ENCODE results near the gene TGFBRAP1.

TGFBRAP1 gene

GRCh38 chr2:105315314-105315713, 14.2 kb downstream of the TGFBRAP1 start:
- Histone ChIP-seq H3K4me3 (ENCODE audit: low read length) (no peak overlapping the region), H3K36me3 (ENCODE audit: control insufficient read depth, insufficient read depth, low read length) (no peaks in the 10 kb centered on the region), H3K4me1 (ENCODE audit: control insufficient read depth, insufficient read depth, low read length) (no peaks in the 10 kb centered on the region), H3K9me3 (ENCODE audit: control insufficient read depth, insufficient read depth, low read length) (no peaks in the 10 kb centered on the region), H3K27me3 (ENCODE audit: control insufficient read depth, insufficient read depth, low read length) (no peaks in the 10 kb centered on the region), H3K27ac (ENCODE audit: low read length) (no peak overlapping the region)
- DNase-seq (ENCODE audit: low read depth, low spot score): no peak
- no CpG with 5 or more reads among the region's 3 CpGs for WGBS (ENCODE audit: insufficient coverage, insufficient read length)

DNA sequence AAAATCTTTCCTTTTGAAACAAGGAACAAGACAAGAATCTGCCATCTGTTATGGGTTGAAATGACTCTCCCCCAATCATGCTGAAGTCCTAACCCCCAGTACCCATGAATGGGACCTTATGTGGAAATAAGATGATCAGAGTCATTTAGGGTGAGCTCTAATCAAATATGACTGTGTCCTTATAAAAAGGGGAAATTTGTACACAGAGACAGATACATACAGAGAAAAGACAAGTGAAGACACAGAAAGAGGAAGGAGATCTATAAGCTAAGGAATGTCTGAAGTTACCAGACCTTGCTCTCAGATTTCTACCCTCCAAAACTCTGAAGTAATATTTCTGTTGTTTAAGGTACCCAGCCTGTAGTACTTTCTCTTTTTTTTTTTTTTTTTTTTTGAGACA, 15.7 kb downstream of the TGFBRAP1 start:
- Histone ChIP-seq H3K27me3 (ENCODE audit: control insufficient read depth, insufficient read depth, low read length) (no peaks in the 10 kb centered on the region), H3K9me3 (ENCODE audit: control insufficient read depth, insufficient read depth, low read length) (no peaks in the 10 kb centered on the region), H3K4me1 (ENCODE audit: control insufficient read depth, insufficient read depth, low read length) (no peaks in the 10 kb centered on the region), H3K36me3 (ENCODE audit: control insufficient read depth, insufficient read depth, low read length) (no peaks in the 10 kb centered on the region), H3K4me3 (ENCODE audit: low read length) (no peak overlapping the region), H3K27ac (ENCODE audit: low read length) (no peak overlapping the region)
- DNase-seq (ENCODE audit: low read depth, low spot score): no peak

DNA sequence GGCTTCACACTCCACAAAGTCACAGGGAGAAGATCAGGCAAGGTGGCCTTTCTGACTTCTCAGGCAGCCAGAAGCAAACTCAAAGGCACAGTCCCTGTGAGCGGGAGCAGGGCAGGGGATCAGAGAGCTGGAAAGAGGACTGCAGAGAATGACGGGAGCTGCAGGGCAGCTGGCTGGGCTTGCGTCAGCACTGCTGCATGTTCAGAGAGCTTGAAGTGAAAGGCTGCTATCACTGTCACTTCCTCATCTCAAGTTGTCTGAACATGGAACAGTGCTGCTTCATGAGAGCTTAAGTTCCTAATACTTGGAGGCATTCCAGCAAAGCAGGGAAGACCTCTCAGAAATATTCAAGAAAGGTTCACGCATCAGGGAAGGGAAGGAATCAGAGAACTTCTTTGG, 20.4 kb downstream of the TGFBRAP1 start:
- no peak overlapping the region for H3K4me3 ChIP-seq (ENCODE audit: low read length)
- peaks cover 8% of the 10 kb centered on the region for H3K36me3 ChIP-seq (ENCODE audit: control insufficient read depth, insufficient read depth, low read length)
- H3K4me1 ChIP-seq (ENCODE audit: control insufficient read depth, insufficient read depth, low read length): no peaks in the 10 kb centered on the region
- DNase-seq (ENCODE audit: low read depth, low spot score): no peak
- H3K9me3 ChIP-seq (ENCODE audit: control insufficient read depth, insufficient read depth, low read length): no peaks in the 10 kb centered on the region
- no peaks in the 10 kb centered on the region for H3K27me3 ChIP-seq (ENCODE audit: control insufficient read depth, insufficient read depth, low read length)
- WGBS (ENCODE audit: insufficient coverage, insufficient read length): no CpG with 5 or more reads among the region's 4 CpGs
- H3K27ac ChIP-seq (ENCODE audit: low read length): no peak overlapping the region

- Histone ChIP-seq H3K36me3 (ENCODE audit: control insufficient read depth, insufficient read depth, low read length) (peaks cover 8% of the 10 kb centered on the region), H3K4me1 (ENCODE audit: control insufficient read depth, insufficient read depth, low read length) (no peaks in the 10 kb centered on the region), H3K9me3 (ENCODE audit: control insufficient read depth, insufficient read depth, low read length) (no peaks in the 10 kb centered on the region), H3K4me3 (ENCODE audit: low read length) (no peak overlapping the region), H3K27ac (ENCODE audit: low read length) (no peak overlapping the region), H3K27me3 (ENCODE audit: control insufficient read depth, insufficient read depth, low read length) (no peaks in the 10 kb centered on the region)
- DNase-seq (ENCODE audit: low read depth, low spot score): no peak
- WGBS (ENCODE audit: insufficient coverage, insufficient read length): no CpG with 5 or more reads among the region's 15 CpGs
Measured at GRCh38 chr2:105308382-105309146, 21.0 kb downstream of the TGFBRAP1 start.

DNA sequence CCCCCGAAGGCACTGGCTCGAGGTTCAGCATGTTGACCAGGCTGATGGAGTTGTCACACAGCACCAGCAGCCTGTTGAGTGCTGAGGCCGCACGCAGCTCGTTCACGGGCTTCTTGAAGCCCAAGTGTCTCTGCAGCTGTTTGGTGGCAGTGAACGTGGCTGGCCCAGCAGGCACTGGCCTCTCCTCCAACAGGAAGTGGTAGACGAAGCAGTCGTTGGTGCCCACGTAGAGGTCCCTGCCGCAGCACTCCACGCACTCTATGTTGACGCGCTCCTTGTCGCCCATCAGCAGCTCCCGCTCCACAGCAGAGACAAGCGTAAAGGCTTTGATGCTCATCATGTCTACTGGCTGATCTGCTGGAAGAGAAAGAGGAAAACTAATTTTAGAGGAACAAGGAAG, 21.6 kb downstream of the TGFBRAP1 start:
- WGBS (ENCODE audit: insufficient coverage, insufficient read length): no CpG with 5 or more reads among the region's 17 CpGs
- no peak for DNase-seq (ENCODE audit: low read depth, low spot score)
- no peak overlapping the region for H3K27ac ChIP-seq (ENCODE audit: low read length)
- H3K4me3 ChIP-seq (ENCODE audit: low read length): no peak overlapping the region
- no peaks in the 10 kb centered on the region for H3K27me3 ChIP-seq (ENCODE audit: control insufficient read depth, insufficient read depth, low read length)
- no peaks in the 10 kb centered on the region for H3K4me1 ChIP-seq (ENCODE audit: control insufficient read depth, insufficient read depth, low read length)
- peaks cover 8% of the 10 kb centered on the region for H3K36me3 ChIP-seq (ENCODE audit: control insufficient read depth, insufficient read depth, low read length)
- no peaks in the 10 kb centered on the region for H3K9me3 ChIP-seq (ENCODE audit: control insufficient read depth, insufficient read depth, low read length)

- Histone ChIP-seq H3K4me3 (ENCODE audit: low read length) (no peak overlapping the region), H3K36me3 (ENCODE audit: control insufficient read depth, insufficient read depth, low read length) (peaks cover 8% of the 10 kb centered on the region), H3K27me3 (ENCODE audit: control insufficient read depth, insufficient read depth, low read length) (no peaks in the 10 kb centered on the region), H3K4me1 (ENCODE audit: control insufficient read depth, insufficient read depth, low read length) (no peaks in the 10 kb centered on the region), H3K27ac (ENCODE audit: low read length) (no peak overlapping the region), H3K9me3 (ENCODE audit: control insufficient read depth, insufficient read depth, low read length) (no peaks in the 10 kb centered on the region)
- DNase-seq (ENCODE audit: low read depth, low spot score): no peak
- WGBS (ENCODE audit: insufficient coverage, insufficient read length): no CpG with 5 or more reads among the region's 19 CpGs
Measured at GRCh38 chr2:105307550-105307949, 22.0 kb downstream of the TGFBRAP1 start.

DNA sequence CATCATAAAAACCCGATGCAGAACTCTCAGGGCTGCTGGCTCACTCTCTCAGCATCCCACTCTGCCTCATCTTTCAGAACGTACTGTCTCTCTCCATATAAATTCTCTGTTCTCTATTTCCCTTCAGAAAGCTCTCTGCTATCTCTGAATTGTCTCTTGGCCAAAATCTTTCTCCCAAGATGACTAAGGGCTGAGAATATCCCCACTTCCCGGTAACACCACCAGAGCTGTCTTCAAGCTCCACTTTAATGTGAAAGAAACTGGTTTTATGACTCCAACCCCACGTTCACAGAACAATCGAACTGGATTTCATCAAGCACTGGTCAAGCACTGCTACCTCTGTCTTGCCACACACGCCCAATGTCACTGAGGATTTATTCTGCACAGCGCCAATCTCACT, 22.4 kb downstream of the TGFBRAP1 start:
- Histone ChIP-seq H3K4me3 (ENCODE audit: low read length) (no peak overlapping the region), H3K36me3 (ENCODE audit: control insufficient read depth, insufficient read depth, low read length) (peaks cover 8% of the 10 kb centered on the region), H3K9me3 (ENCODE audit: control insufficient read depth, insufficient read depth, low read length) (no peaks in the 10 kb centered on the region), H3K27ac (ENCODE audit: low read length) (no peak overlapping the region), H3K27me3 (ENCODE audit: control insufficient read depth, insufficient read depth, low read length) (no peaks in the 10 kb centered on the region), H3K4me1 (ENCODE audit: control insufficient read depth, insufficient read depth, low read length) (no peaks in the 10 kb centered on the region)
- no peak for DNase-seq (ENCODE audit: low read depth, low spot score)
- WGBS (ENCODE audit: insufficient coverage, insufficient read length): no CpG with 5 or more reads among the region's 7 CpGs

- no peak for DNase-seq (ENCODE audit: low read depth, low spot score)
- peaks cover 4% of the 10 kb centered on the region for H3K36me3 ChIP-seq (ENCODE audit: control insufficient read depth, insufficient read depth, low read length)
- H3K27me3 ChIP-seq (ENCODE audit: control insufficient read depth, insufficient read depth, low read length): no peaks in the 10 kb centered on the region
- no peaks in the 10 kb centered on the region for H3K9me3 ChIP-seq (ENCODE audit: control insufficient read depth, insufficient read depth, low read length)
- H3K27ac ChIP-seq (ENCODE audit: low read length): no peak overlapping the region
- H3K4me3 ChIP-seq (ENCODE audit: low read length): no peak overlapping the region
- H3K4me1 ChIP-seq (ENCODE audit: control insufficient read depth, insufficient read depth, low read length): no peaks in the 10 kb centered on the region
- WGBS (ENCODE audit: insufficient coverage, insufficient read length): no CpG with 5 or more reads among the region's 3 CpGs
Measured at GRCh38 chr2:105301646-105302045, 27.9 kb downstream of the TGFBRAP1 start.

DNA sequence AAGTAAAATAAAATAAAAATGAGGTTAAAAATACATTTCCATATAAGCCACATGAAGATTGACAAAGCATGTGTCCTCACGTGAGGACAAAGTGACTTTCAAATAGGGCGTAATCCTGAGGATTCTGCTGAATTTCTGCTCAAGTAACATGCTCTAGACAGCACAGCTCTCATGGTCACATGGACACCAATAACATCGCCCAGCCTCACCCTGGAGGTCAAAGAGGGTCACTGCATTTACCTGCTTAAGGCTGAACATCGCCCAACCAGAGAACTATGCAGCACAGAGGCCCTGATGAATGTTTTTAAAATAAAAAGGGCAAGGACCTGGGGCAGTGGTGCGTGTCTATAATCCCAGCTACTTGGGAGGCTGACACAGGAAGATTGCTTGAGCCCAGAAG, 30.2 kb downstream of the TGFBRAP1 start:
- WGBS (ENCODE audit: insufficient coverage, insufficient read length): no CpG with 5 or more reads among the region's 5 CpGs

DNA sequence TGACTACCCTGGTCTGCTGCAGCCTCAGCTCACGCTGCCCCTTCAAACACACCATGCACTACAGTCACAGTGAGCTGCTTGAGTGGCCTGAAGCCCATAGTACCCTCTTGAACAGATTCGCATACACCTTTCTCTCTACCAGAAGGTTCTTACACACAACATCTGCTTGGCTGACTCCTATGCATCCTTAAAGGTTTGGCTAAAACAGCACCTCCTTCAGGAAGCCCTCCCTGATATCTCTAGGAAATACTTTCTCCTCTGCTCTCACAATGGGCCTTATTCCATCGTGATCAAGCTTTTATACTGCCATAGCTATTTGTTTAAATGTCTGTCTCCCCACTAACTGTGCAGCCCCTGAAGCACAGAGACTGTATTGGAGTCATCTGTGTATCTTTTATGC, 31.5 kb downstream of the TGFBRAP1 start:
- no peaks in the 10 kb centered on the region for H3K9me3 ChIP-seq (ENCODE audit: control insufficient read depth, insufficient read depth, low read length)
- no peaks in the 10 kb centered on the region for H3K4me1 ChIP-seq (ENCODE audit: control insufficient read depth, insufficient read depth, low read length)
- H3K27me3 ChIP-seq (ENCODE audit: control insufficient read depth, insufficient read depth, low read length): no peaks in the 10 kb centered on the region
- no CpG with 5 or more reads among the region's 3 CpGs for WGBS (ENCODE audit: insufficient coverage, insufficient read length)
- H3K36me3 ChIP-seq (ENCODE audit: control insufficient read depth, insufficient read depth, low read length): peaks cover 7% of the 10 kb centered on the region
- H3K27ac ChIP-seq (ENCODE audit: low read length): no peak overlapping the region
- no peak for DNase-seq (ENCODE audit: low read depth, low spot score)
- H3K4me3 ChIP-seq (ENCODE audit: low read length): no peak overlapping the region

More for the DNA sequence above, 30.2 kb downstream of the TGFBRAP1 start:
- Histone ChIP-seq H3K27ac (ENCODE audit: low read length) (no peak overlapping the region), H3K27me3 (ENCODE audit: control insufficient read depth, insufficient read depth, low read length) (no peaks in the 10 kb centered on the region), H3K36me3 (ENCODE audit: control insufficient read depth, insufficient read depth, low read length) (peaks cover 7% of the 10 kb centered on the region), H3K9me3 (ENCODE audit: control insufficient read depth, insufficient read depth, low read length) (no peaks in the 10 kb centered on the region), H3K4me3 (ENCODE audit: low read length) (no peak overlapping the region), H3K4me1 (ENCODE audit: control insufficient read depth, insufficient read depth, low read length) (no peaks in the 10 kb centered on the region)
- no peak for DNase-seq (ENCODE audit: low read depth, low spot score)

DNA sequence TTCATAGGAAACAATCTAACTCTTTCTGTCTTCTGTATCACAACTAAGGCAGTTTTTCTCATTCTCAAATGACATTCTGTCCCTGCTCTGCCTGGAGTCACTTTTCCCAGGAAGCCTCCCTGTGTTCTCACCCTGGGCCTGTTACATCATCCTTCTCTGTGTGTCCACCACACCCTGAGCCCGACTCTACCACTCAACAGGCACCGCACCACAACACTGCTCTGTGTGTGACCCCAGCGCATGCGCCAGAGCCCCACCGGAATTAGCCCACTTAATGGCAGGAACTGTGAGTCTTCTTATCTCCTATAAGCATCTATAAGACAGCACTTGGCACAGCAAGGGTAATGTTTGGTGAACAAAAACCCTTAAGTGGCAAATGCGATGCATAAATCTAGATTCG, 32.3 kb downstream of the TGFBRAP1 start:
- no peaks in the 10 kb centered on the region for H3K27me3 ChIP-seq (ENCODE audit: control insufficient read depth, insufficient read depth, low read length)
- no peaks in the 10 kb centered on the region for H3K4me1 ChIP-seq (ENCODE audit: control insufficient read depth, insufficient read depth, low read length)
- H3K36me3 ChIP-seq (ENCODE audit: control insufficient read depth, insufficient read depth, low read length): peaks cover 7% of the 10 kb centered on the region
- no peak overlapping the region for H3K4me3 ChIP-seq (ENCODE audit: low read length)
- H3K9me3 ChIP-seq (ENCODE audit: control insufficient read depth, insufficient read depth, low read length): no peaks in the 10 kb centered on the region
- H3K27ac ChIP-seq (ENCODE audit: low read length): no peak overlapping the region
- no CpG with 5 or more reads among the region's 7 CpGs for WGBS (ENCODE audit: insufficient coverage, insufficient read length)
- DNase-seq (ENCODE audit: low read depth, low spot score): no peak
